ENCODE data around the gene SHBG.
"Not testable (repeated sequence)": the region's sequence is repeated elsewhere in the genome, so short reads cannot be mapped to it uniquely, and the experiment has no call there.

SHBG gene

DNA sequence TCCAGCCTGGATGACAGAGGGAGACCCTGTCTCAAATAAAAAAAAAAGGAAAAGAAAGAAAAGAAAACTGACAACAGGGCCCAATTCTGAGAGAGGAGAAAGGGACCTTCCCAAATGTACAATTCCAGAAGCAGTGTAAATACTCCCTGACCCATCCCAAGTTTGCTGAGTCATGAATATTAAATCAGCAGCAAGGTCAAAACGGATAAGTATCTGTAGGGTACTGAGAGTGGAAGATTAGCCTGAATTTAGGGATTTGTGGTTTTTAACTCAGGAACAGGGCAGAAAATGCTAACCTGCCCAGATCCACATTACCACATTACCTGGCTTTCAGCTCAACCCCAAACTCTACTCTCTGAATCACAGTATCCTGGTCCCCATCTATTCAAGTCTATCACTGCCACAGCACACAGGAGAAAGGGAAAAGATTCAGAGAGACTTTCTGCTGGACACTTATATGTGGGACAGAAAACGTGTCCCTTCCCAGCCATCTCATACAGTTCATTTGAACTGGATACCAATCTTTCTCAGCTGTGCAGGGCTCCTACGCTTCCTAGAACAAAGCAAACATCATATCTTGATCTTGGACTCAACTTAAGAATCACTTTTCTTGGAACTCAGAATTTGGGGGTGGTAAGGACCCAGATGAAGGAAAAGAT, 18.2 kb upstream of the SHBG start:
- no peak for DNase-seq

DNA sequence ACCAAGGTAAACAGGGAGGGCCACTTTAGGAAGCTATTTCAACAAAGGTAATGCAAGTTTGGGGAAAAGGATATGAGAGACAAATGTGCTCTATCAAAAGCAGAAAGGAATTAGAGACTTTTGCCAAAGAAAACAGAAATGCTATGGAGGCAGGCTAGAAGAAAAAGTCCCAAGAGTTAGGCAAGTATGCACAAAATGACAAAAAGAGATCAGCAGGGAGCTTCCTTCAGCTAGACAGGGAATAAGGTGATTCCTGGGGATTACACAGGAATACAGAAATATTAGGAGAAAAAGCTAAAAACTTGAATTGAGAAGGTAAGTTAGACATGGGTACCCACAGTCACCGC, 17.7 kb upstream of the SHBG start:
- DNase-seq = no peak

DNA sequence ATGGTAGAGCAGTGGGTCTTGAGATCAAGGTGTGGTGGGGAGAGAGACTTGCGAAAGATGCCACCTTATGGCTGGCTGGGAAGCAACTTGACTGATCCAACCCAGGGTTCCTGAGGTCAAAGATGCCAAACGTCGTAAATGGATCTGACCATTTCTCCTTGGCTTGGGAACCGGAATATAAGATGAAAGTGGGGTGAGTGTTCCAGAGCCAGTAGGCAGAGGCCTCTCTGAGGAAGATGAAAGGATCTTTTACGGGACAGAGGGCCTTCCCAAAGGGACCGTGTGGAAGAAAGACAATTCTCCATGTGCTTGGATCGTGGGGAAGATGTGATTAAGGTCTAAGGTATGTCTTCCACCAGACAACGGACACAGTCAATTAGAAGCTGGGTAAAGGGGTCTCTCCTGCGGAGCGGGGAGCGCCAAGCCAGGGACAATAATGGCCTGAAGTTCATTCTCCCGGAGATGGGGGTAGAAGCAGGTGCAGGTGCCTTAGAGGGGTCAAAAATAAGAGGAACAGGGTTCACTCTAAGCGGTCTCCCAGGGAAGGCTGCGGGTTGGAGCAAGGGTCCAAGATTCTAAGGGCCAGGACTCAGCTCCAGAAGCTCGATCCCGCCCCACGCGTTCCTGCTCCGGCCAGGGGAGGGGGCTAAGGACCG, 16.0 kb upstream of the SHBG start:
- no peak for DNase-seq

DNA sequence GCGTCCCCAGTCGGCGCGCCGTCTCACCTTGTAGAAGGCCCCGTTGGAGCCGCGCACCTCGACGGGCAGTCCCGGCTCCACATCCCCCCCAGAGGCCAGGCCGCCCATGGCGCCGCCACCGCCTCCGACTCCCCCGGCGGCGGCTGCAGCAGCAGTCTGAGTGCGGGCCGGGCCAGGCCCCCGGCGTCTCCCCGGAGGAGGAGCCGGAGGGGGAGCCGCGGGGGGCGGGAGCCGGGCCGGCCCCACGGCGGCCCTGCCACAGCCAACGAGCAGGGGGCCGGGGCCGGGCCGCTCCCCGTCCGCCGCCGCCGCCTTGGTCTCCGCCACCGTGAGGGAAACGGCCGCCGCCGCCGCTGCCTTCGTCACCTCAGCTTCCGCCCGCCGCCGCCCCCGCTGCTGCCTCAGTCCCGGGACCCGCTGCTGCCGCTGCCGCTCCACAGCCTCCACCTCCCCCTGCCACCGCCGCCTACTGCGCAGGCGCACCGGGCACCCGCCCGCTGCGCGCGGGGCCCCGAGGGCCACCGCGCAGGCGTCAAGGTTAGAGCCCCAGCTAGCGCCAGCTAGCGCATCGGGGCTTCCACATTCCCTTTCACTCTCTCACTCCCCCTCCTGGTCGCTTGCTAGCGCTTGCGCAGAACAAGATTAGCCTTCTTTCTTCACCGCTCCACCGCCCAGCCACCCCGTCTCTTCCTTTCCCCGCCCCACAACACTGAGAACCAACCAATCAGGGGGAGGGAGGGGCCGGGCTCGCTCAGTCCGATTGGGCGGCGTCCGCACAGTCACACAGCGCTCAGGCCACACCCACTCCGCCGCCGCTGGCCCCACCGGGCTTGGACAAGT, 15.3 kb upstream of the SHBG start, which contains the start of gene FXR2:
Gene FXR2 (minus strand): TSS at position 473 of the 840 bp plus-strand sequence. CDS start 365 bp downstream, at position 108.
- peak; percentile 96 for DNase-seq

DNA sequence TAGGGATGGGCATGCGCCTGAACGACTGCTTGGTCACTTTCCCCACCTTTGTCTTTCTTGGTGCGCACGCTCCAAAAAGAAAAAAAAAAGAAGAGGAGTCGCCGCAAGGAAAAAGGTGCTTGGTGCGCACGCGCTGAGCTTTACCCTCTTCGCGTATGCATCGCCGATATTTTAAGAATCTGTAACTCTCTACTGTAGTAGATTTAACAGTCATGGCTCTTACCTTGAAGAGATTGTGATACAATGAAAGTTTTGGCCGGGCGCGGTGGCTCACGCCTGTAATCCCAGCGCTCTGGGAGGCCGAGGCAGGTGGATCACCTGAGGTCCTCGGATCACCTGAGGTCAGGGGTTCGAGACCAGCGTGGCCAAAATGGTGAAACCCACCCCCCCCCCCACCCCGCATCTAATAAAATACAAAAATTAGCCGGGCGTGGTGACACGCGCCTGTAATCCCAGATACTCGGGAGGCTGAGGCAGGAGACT, 14.6 kb upstream of the SHBG start:
- DNase-seq = no peak

DNA sequence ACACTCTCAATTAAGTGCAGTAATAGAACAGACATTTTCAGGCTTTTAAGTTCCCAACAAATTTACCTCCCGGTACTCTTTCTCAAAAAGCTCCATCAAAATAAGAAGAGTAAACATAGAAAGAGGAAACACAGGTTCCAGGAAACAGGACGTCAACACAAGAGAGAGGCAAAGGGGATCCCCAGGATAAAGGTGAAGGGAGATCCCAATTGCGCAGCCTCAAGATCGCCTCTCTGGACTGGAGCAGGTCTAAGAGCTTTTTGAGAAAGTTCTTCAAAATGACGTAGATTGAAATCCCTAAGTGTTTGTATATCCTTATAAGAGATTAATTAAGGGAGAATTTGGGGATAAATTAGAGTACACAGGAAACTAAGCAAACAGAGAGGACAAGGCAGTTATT, 11.3 kb upstream of the SHBG start:
- no peak for DNase-seq

DNA sequence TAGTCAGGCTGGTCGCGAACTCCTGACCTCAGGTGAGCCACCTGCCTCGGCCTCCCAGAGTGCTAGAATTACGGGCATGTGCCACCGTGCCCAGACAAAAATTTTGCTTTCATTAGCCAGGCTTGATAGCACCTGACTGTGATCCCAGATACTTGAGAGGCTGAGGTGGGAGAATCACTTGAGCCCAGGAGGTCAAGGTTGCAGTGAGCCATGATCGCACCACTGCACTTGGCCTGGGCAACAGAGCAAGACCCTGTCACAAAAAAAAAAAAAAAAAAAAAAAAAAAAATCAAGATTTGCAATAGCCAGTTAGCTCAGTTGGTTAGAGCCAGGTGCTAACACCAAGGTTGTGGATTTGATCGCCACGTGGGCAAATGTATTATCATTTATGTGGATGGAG, 9.1 kb upstream of the SHBG start:
- DNase-seq = no peak

DNA sequence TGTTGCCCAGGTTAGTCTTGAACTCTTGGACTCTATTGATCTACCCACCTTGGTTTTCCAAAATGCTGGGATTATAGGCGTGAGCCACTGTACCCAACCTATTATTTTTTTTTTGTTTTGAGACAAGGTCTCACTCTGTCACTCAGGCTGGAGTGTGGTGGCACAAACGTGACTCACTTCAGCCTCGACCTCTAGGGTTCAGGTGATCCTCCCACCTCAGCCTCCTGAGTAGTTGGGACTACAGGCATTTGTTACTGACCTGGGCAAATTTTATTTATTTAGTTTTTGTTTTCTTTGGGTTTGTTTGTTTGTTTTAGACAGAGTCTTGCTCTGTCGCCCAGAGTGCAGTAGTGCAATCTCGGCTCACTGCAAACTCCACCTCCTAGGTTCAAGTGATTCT, 6.3 kb upstream of the SHBG start:
- DNase-seq = no peak

DNA sequence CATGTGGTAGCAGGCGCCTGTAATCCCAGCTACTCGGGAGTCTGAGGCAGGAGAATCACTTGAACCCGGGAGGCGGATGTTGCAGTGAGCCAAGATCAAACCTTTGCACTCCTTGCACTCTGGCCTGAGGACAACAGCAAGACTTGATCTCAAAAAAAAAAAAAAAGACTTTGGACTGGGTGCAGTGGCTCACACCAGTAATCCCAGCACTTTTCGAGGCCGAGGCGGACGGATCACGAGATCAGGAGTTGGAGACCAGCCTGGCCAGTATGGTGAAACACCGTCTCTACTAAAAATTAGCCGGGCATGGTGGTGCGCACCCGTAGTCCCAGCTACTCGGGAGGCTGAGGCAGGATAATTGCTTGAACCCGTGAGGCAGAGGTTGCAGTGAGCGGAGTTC, 4.2 kb upstream of the SHBG start:
- DNase-seq = not testable (repeated sequence)

DNA sequence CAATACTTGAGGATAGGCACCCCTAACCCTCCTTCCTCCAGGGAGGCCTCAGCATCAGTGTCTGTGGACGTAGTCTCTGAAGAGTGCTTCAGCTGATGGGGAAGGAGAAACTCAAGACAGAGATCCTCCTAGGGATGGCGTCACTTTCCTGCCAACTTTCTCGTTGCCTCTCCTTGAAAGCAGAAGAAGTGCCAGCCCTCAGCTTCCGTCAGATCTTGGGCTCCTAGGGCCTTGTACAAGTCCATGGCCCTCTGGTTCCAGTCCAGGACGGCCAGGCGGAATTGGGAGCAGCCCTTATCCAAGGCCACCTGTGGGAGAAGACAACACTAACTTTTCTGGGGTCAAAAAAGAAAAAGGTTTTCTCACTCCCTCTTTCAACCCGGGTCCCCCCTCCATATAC, 3.6 kb upstream of the SHBG start:
- no peak for DNase-seq

DNA sequence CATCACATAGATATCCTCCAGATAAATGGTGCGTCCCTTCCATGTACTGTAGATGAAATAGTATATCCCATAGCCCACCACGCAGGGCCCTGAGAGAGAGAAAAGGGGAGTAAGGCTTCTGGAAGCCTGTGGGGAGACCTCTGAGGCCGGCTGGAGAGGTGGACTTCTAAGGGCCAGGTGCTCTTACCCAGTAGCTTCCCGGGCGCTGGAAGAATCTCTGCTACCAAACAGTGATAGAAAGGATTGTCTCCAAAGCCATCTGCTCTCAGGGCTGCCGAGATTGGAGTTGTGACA, 3.0 kb upstream of the SHBG start:
- no peak for DNase-seq

DNA sequence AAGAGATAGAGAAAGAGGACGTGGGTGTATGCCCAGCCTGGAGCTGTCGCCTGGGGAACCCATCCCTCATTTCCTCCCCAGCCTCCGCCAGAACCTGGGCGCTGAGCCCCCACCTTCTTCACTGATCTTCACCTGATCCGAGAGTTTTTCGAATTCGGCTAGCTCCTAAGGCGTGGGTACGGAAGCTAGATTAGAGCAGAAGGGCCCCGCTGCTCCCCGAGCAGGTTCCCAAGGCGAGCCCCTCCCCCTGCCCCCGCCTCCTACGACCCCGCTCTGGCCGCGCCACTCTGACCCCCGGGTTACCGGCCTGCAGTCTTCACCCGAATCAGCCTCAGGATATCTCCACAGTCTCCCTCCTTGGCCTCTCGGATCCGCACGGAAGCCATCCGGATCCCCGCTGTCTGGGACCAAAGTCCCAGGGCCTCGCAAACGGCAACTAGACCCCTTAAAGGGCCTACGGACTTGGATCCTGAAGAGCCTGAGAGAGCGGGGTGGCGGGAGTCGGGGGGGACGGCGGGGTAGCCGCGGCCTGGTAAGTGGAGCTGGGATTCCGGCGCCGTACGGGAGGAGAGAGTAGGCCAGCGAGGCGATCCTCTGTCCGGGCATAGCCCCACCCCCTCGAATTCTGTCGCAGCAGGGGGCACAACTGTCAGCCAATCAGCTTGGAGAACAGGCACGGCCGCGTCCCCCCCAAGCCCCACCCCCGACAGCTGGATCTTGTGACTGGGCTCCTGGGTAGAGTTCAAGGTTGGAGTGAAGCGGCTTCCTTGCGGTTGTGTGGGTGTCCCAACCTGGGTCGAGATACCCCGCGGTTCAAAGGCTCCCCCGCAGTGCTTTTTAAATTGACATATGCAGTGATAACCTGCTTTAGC, 2.4 kb upstream of the SHBG start, which contains the start of gene SAT2:
Gene SAT2 (minus strand): TSS at position 572 of the 872 bp plus-strand sequence. CDS start 186 bp downstream, at position 386.
- peak; percentile 75 for DNase-seq

DNA sequence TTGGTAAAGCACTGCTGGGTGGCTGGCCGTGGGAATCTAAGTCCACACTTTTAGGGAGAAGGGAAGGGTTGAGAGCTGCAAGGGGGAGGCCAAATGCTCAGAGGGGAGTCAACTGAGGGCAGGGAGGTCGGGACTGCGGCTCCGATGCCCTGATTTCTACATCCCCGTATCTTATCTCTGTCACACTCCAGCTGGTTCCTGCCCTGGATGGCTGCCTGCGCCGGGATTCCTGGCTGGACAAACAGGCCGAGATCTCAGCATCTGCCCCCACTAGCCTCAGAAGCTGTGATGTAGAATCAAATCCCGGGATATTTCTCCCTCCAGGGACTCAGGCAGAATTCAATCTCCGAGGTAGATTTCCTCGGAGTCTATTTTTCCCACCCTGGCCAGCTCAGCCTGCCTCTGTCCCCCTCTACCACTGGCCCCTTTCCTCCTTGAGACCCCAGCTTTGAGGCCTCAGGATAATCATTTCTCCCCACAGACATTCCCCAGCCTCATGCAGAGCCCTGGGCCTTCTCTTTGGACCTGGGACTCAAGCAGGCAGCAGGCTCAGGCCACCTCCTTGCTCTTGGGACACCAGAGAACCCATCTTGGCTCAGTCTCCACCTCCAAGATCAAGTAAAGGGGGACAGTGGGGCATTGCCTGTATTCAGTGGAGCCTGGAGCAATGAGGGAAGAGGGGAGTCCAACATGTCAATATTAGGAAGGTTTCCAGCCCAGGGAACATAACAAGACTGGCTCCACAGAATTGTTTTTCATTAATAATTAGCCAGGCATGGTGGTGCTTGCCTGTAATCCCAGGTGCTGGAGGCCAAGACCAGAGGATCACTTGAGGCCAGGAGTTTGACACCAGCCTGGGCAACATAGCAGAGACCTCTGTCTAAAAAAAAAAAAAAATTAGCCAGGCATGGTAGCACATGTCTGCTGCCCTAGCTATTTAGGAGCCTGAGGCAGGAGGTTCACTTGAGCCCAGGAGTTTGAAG, 1.8 kb downstream of the SHBG start:
- no peak for DNase-seq

DNA sequence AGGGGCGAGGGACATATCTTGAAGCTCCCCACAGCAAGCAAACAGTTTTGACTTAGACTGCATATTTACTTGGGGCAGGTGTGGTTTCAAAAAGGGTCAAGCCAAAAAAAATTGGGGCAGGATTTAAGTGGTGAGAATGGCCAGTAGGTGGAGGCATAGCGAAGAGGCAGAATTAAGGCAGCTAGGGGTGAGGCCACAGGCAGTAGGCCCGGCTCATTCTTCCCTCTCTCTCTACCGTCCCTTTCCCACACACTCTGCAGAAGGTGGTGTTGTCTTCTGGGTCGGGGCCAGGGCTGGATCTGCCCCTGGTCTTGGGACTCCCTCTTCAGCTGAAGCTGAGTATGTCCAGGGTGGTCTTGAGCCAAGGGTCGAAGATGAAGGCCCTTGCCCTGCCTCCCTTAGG, 2.6 kb downstream of the SHBG start:
- no peak for DNase-seq

DNA sequence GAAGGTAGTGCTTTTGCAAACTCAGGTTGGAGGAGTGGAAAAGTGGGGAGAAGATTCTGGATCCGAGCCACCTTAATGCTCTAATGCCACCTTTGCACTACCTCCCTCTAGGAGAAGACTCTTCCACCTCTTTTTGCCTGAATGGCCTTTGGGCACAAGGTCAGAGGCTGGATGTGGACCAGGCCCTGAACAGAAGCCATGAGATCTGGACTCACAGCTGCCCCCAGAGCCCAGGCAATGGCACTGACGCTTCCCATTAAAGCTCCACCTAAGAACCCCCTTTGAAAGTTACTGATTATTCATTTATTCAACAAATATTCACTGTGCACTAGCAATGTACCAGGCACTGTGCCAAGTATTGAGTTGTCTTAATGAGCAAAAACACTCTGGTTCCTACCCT, 3.2 kb downstream of the SHBG start:
- no peak for DNase-seq

DNA sequence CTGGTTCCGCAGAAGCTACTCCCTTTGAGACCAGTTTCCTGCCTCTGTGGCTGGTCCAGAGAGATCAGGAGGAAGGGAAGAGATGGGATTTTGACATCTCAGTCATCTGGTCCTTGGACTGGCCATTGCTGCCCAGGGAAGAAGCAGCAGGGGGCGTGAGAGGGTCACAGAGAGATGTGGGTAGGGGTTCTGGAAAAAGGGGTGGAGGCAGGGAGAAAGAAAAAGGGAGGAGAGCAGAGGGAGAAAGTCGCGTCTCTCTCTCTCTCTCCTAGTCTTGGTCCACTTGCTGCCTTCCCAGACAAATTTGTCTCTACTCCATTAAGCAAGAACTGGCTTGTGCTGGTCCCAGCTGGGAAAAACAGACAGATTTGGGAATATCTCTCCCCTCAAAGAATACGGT, 4.4 kb downstream of the SHBG start:
- no peak for DNase-seq

DNA sequence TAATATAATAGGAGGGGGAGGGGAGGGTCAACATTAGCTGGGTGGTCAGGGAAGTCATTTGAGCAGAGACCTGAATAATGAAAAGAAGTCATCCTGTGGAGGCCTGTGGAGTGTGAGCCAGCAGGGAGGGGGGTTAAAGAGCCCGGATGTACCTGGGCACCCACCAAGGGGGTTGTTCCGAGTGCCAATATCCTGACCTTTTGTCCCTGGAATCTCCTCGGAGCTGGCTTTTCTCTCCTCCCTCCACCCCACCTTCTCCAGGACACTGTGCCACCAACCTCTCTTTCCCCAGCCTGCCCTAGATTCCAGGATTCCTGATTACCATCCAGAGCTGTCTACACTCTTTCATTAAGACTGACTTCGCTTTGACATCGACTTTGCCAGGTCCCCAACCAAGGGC, 6.2 kb downstream of the SHBG start:
- no peak for DNase-seq

DNA sequence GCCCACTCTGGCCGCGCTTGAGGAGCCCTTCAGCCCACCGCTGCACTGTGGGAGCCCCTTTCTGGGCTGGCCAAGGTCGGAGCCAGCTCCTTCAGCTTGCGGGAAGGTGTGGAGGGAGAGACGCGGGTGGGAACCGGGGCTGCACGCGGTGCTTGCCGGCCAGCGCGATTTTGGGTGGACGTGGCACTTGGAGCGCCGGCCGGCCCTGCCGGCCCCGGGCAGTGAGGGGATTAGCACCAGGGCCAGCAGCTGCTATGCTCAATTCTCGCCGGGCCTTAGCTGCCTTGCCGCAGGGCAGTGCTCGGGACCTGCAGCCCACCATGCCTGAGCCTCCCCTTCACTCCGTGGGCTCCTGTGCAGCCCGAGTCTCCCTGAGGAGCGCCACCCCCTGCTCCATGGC, 10.8 kb downstream of the SHBG start:
- no peak for DNase-seq

DNA sequence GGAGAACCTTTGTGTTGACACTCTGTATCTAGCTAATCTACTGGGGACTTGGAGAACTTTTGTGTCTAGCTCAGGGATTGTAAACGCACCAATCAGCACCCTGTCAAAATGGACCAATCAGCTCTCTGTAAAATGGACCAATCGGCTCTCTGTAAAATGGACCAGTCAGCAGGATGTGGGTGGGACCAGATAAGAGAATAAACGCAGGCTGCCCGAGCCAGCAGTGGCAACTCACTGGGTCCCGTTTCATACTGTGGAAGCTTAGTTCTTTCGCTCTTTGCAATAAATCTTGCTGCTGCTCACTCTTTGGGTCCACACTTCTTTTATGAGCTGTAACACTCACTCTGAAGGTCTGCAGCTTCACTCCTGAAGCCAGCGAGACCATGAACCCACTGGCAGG, 11.7 kb downstream of the SHBG start:
- not testable (repeated sequence) for DNase-seq

DNA sequence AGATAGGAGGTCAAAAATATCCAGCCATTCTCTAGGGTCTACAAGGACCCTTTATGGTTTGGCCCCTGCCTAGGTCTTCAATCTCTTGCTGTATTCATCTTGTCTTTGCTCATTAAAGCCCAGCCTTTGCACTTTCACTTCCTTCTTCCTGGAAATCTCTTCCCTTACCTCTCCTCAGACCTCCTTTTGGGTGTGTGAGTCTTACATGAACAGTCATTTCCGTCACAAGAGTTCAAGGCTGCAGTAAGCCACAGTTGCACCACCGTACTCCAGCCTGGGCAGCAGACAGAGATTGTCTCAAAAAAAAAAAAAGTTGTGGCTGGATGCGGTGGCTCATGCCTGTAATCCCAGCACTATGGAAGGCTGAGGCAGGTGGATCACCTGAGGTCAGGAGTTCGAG, 14.8 kb downstream of the SHBG start:
- no peak for DNase-seq

DNA sequence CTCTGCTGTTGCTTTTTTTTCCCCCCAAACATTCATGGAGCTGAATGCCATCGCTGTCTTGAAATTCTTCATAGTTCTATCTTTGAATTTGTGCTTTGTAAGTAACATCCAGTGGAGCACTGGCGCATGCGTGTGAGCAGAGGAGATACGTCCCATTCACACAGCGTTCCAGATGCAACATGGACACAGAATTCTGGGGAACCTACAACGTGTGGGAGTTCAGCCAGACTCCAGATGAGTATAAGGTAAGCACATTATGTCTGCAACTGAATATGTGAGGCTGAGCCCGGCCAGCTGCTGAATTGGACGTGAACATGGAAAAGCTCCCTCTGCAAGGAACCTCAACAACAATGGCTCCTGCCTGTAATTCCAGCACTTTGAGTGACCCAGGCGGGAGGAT, 16.5 kb downstream of the SHBG start:
- DNase-seq = no peak

DNA sequence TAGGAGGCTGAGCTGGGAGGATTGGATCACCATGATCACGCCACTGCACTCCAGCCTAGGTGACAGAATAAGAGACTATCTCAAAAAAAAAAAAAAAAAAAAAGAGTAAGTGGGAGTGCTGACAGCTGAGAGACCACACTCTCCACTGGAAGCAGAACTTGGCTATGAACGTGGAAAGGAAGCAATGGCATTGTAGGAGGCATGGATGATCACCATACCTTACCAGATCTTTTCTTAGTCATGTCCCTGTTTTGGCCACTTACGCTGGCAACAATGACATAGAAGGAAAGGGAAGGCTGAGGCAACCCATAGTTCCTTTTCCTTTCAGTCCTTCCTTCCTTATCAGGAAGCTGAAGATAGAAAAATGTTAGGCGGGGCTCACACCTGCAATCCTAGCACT, 17.1 kb downstream of the SHBG start:
- DNase-seq = no peak
